Body of pancreas (tissue), 4 donors: ENCODE results near the gene HOXB9. TPM values are rescaled to one million over a fixed set of nuclear protein-coding genes. Genes with fewer than 3 reads are reported as not detected.

Source experiments
- ATAC-seq: fragments of 150-250 bp; one replicate; pipeline ENCODE4 v1.9.1; 2016
- DNase-seq, 4 donors: peaks; one replicate each; pipeline ENCODE4 v3.0.0-alpha.2; 2019
- H3K27ac ChIP-seq, 4 donors: fragments of 200-600 bp; sonication (generic); 1 replicate in 3 of 4; 2 replicates in 1 of 4; pipeline versions ENCODE4 v1.5.1 to v1.6.1; 2016 to 2019; ENCODE audit warnings: mild to moderate bottlenecking in 1 of 4, mixed read lengths in 1 of 4, moderate library complexity in 1 of 4
- H3K27me3 ChIP-seq, 2 donors: fragments of 200-600 bp; sonication (generic); one replicate each; pipeline ENCODE4 v1.6.0; 2016; ENCODE audit warnings: mild to moderate bottlenecking in 1 of 2
- H3K36me3 ChIP-seq, 2 donors: fragments of 200-600 bp; sonication (generic); replicated peaks in 1 of 2; 2 replicates each; pipeline ENCODE4 v1.5.1; 2016; ENCODE audit warnings: low read depth in 2 of 2; ENCODE audit not compliant: insufficient read depth in 1 of 2
- H3K4me1 ChIP-seq: fragments of 200-600 bp; sonication (generic); one replicate; pipeline ENCODE4 v1.6.0; 2016
- H3K4me3 ChIP-seq, 2 donors: fragments of 200-600 bp; sonication (generic); 1 replicate in 1 of 2; 2 replicates in 1 of 2; pipeline ENCODE4 v1.5.1; 2016 to 2019
- H3K9me3 ChIP-seq, 3 donors: fragments of 200-600 bp; sonication (generic); 1 replicate in 2 of 3; 2 replicates in 1 of 3; pipeline ENCODE4 v1.5.1; 2016
- CTCF ChIP-seq, 7 experiments: fragments of 450-650 bp in 4 of 7; fragments of 200-600 bp in 3 of 7; sonication (generic) in 3 of 7; IDR thresholded peaks; one replicate each; pipeline ENCODE4 v1.5.1; 2016 to 2019; ENCODE audit warnings: antibody characterized with exemption in 7 of 7
- POLR2A ChIP-seq, 3 donors: fragments of 450-650 bp; IDR thresholded peaks; one replicate each; pipeline ENCODE4 v1.6.1; 2016; ENCODE audit warnings: antibody characterized with exemption in 3 of 3, mild to moderate bottlenecking in 2 of 3
- WGBS, 2 donors: methylation state at CpG; one replicate each; pipeline ENCODE4 v1.1.5; 2017; 5-methylcytosine and 5-hydroxymethylcytosine counted together
- intact Hi-C: fragments of 100-400 bp; cut with DNase I; formaldehyde crosslinking; loops from one replicate; pipeline ENCODE4 v1.15.1; 2023
- total RNA-seq, 2 donors: library from RNA; depleted of rRNA; stranded (reverse); fragments of >200 nt; gene quantifications; one replicate each; pipeline ENCODE4 v1.1.0, GENCODE V29; 2016

The HOXB9 gene
- total RNA-seq, 2 donors from 2014 or later: not detected

DNA sequence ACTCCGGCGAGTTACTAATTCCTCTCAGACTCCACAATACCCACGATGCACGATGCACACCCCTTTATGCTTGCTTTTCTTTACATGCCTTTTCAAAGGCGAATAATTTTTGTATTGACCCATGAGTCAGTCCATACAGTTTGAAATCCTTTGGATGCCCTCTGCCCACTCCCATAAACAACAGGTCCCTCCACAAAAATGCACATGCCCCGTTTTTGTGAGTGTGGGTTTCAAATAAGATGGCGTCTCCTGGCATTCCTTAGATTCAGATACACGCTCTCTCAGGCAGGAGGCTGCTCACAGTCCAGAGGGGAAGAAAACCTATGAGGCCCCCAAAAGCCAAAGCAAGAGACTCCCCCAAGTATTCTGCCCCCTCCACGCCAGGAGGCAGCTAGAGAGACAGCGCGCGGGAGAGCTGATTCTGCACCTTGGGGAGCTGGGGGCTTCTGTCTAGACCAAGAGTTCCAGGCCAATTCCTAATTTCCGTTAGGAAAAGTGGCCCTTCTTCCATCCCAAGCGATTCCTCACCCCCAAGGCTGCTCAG, 19.6 kb upstream of the HOXB9 start:
- WGBS, 2 donors: 9 to 13% methylated on average over 14 of the region's 14 CpGs

DNA sequence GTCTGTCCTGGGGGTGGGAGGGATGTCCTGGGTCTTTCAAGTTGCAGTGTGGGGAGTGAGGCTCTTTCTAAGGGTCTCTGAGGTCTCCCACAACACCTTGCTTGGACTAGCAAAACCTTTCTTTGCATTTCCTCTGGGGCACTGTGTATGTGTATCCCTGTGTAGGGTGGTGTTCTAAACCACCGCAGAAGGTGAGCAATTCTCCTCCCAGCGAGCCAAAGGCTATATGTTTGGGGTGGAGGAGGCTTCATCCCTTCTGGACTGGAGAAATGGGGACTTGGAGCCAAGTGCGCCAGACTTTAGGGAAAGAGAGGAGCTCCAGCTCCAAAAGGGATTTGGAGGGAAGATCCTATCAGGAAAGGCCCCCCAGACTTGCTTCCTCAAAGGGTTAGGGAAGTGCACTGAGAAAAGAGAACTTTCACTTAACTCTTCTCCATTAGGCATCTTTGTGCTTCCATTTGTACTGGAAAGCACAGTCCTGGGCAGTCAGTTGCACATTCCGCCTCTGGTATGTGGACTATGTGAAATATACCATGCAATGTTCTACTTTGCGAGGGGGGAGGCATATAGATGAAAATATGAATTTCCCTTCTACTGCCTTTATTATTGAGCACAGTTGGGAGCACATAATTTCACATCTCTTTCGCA, 18.9 kb upstream of the HOXB9 start:
- Histone ChIP-seq H3K9me3 (no peaks in the 10 kb centered on the region), H3K4me1 (peaks cover 22% of the 10 kb centered on the region), H3K4me3 (no peak overlapping the region), H3K27ac (no peak overlapping the region), H3K36me3 (no peaks in the 10 kb centered on the region), H3K27me3 (peaks cover 0 to 42% of the 10 kb centered on the region in 2 donors)
- WGBS, 2 donors: 25 to 28% methylated on average over 6 of the region's 6 CpGs
- no peak for TF ChIP-seq POLR2A (IDR thresholded peaks at IDR 0.05)
- TF ChIP-seq CTCF (IDR thresholded peaks at IDR 0.05): no peak
- ATAC-seq: no peak
- no peak for DNase-seq
- intact Hi-C loops: no loop called here

More for the DNA sequence above, 19.6 kb upstream of the HOXB9 start:
- Histone ChIP-seq H3K4me1 (peaks cover 22% of the 10 kb centered on the region), H3K27ac (no peak overlapping the region), H3K9me3 (no peaks in the 10 kb centered on the region), H3K4me3 (no peak overlapping the region), H3K36me3 (no peaks in the 10 kb centered on the region), H3K27me3 (peaks cover 0 to 37% of the 10 kb centered on the region in 2 donors)
- no peak for TF ChIP-seq POLR2A (IDR thresholded peaks at IDR 0.05)
- TF ChIP-seq CTCF (IDR thresholded peaks at IDR 0.05): no peak
- ATAC-seq (no peak), DNase-seq (no peak)
- intact Hi-C loops: no loop called here

GRCh38 chr17:48644159-48644558, 18.0 kb upstream of the HOXB9 start:
- H3K27ac ChIP-seq: no peak overlapping the region
- 43 to 83% methylated on average over 1 of the region's 1 CpG for WGBS, 2 donors
- ATAC-seq (no peak), DNase-seq (no peak)
- intact Hi-C loops: no loop called here
- H3K4me3 ChIP-seq: no peak overlapping the region
- peaks cover 0 to 47% of the 10 kb centered on the region in 2 donors for H3K27me3 ChIP-seq
- peaks cover 22% of the 10 kb centered on the region for H3K4me1 ChIP-seq
- TF ChIP-seq CTCF (IDR thresholded peaks at IDR 0.05): no peak
- TF ChIP-seq POLR2A (IDR thresholded peaks at IDR 0.05): no peak
- H3K9me3 ChIP-seq: no peaks in the 10 kb centered on the region
- H3K36me3 ChIP-seq: no peaks in the 10 kb centered on the region

DNA sequence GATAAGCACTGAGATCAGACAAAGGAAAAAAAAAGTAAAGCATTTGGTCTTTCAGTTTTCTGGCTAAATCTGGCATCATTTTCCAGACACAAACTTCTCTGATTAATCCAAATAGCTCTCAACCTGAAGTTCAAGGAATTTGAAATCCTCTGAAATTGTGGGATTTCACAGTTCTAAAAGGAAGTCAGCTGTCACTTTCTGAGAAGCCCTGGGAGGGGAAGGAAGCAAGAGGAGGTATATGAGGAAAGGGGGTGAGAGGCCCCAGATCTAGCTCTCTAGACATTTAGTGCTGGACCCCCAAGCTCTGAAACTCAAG, 17.5 kb upstream of the HOXB9 start:
- TF ChIP-seq POLR2A (IDR thresholded peaks at IDR 0.05) (no peak), CTCF (IDR thresholded peaks at IDR 0.05) (no peak)
- intact Hi-C loops: no loop called here
- H3K4me3 ChIP-seq: no peak overlapping the region
- no peaks in the 10 kb centered on the region for H3K36me3 ChIP-seq
- no peak for ATAC-seq
- H3K27me3 ChIP-seq: peaks cover 0 to 47% of the 10 kb centered on the region in 2 donors
- H3K27ac ChIP-seq: no peak overlapping the region
- peaks cover 22% of the 10 kb centered on the region for H3K4me1 ChIP-seq
- no peaks in the 10 kb centered on the region for H3K9me3 ChIP-seq
- DNase-seq: no peak
